ENCODE data around the gene KCNC3. TPM values are rescaled to one million over a fixed set of nuclear protein-coding genes. Genes with fewer than 3 reads are reported as not detected.

The KCNC3 gene
- total and polyA plus RNA-seq, 2 of the 4 experiments (the other 2 are of a cell fraction), result 0.07 TPM; not detected in 1

- Histone ChIP-seq H2AFZ (replicated peaks; ENCODE audit: low read length, poor library complexity) (no peak overlapping the region), H3K27ac (ENCODE audit: insufficient read depth, low read length) (no peak overlapping the region), H3K27me3 (ENCODE audit: control insufficient read depth, insufficient read depth, low read length) (peaks cover 27% of the 10 kb centered on the region), H4K20me1 (ENCODE audit: insufficient read depth, low read length) (no peaks in the 10 kb centered on the region), H3K4me1 (ENCODE audit: control insufficient read depth, insufficient read depth, low read length) (no peaks in the 10 kb centered on the region), H3K9me1 (ENCODE audit: insufficient read depth, low read length) (no peaks in the 10 kb centered on the region), H3K23ac (ENCODE audit: low read depth, low read length) (no peak overlapping the region), H4K8ac (ENCODE audit: low read depth in 2 of 2, low read length in 2 of 2) (no peak overlapping the region), H3K4me2 (ENCODE audit: low read depth, low read length) (no peak overlapping the region), H2BK20ac (ENCODE audit: low read depth, low read length) (no peak overlapping the region), H2AK5ac (ENCODE audit: low read depth, low read length) (no peak overlapping the region), H3K79me1 (ENCODE audit: low read depth in 1 of 2, low read length in 2 of 2) (no peaks in the 10 kb centered on the region), H2BK15ac (ENCODE audit: low read depth, low read length) (no peak overlapping the region), H3K4me3 (ENCODE audit: insufficient read depth, low read depth, low read length) (no peak overlapping the region), H3K9ac (ENCODE audit: low read depth, low read length) (no peak overlapping the region), H2BK120ac (ENCODE audit: low read depth, low read length) (no peak overlapping the region), H2BK5ac (ENCODE audit: low read depth, low read length, poor library complexity, severe bottlenecking) (no peak overlapping the region), H4K91ac (ENCODE audit: insufficient read depth, low read depth, low read length) (no peak overlapping the region), H4K5ac (ENCODE audit: low read depth, low read length) (no peak overlapping the region), H3K9me3 (ENCODE audit: control insufficient read depth, insufficient read depth, low read length) (peaks cover 11% of the 10 kb centered on the region), H3K36me3 (ENCODE audit: control insufficient read depth, insufficient read depth, low read length) (no peaks in the 10 kb centered on the region), H3K18ac (ENCODE audit: low read depth, low read length) (no peak overlapping the region), H2AK9ac (replicated peaks; ENCODE audit: low read depth, low read length, poor library complexity) (no peak overlapping the region), H3K14ac (replicated peaks; ENCODE audit: low read depth, low read length) (no peak overlapping the region), H3K56ac (ENCODE audit: extremely low read depth, insufficient read depth, low read length) (no peak overlapping the region), H3K4ac (ENCODE audit: low read depth, low read length) (no peak overlapping the region)
- POLR2A ChIA-PET (ENCODE audit: unreplicated experiment), result no interaction called here
- dilution Hi-C loops (cut with HindIII; ENCODE audit: low sequenced_read_pairs, unreplicated experiment) (no loop called here), in situ Hi-C loops (cut with MboI; ENCODE audit: low sequenced_read_pairs) (no loop called here), intact Hi-C loops (cut with micrococcal nuclease) (no loop called here)
- peak; percentile 13 for DNase-seq
- BruUV-seq (replicated peaks), result no TSS peak
- ATAC-seq (ENCODE audit: low read depth), result peak; percentile 89
- TF ChIP-seq RFX5 (IDR thresholded peaks at IDR 0.05; ENCODE audit: low read depth, low read length) (no peak), MAZ (IDR thresholded peaks at IDR 0.05; ENCODE audit: borderline replicate concordance, low read depth, low read length) (peak; percentile 74; the same call in 1 of the 2 replicates), RAD21 (IDR thresholded peaks at IDR 0.05; ENCODE audit: low read length) (no peak)
- CTCF ChIA-PET, result no interaction called here
- 0% methylated on average over 11 of the region's 48 CpGs; no CpG with 5 or more reads in 1 of the 2 experiments for WGBS, 2 experiments (ENCODE audit: extremely low coverage in 2 of 2, insufficient read length in 1 of 2)
These were observed 3.7 kb downstream of the KCNC3 start for GRCh38 chr19:50325310-50326100.

Measured in IMR-90 (cell line).